IMR-90 (cell line): ENCODE measurements around the gene SLIT1. TPM values are rescaled to one million over a fixed set of nuclear protein-coding genes. Genes with fewer than 3 reads are reported as not detected.

Experiments
- ATAC-seq: fragments of 200-7000 bp; cut with Tn5 transposase; 2 replicates; pipeline ENCODE4 v1.9.1; 2020; ENCODE audit warnings: low read depth, mild to moderate bottlenecking, moderate library complexity
- BruUV-seq: library from RNA; stranded (reverse); fragments of 400-500 nt; replicated peaks from 2 replicates; lab custom pipeline; 2021; lab: Mats Ljungman, UMichigan
- CTCF ChIA-PET: fragments of 300-600 bp; formaldehyde crosslinking; extraction: SDS; loops from one replicate; lab custom pipeline; 2021; ENCODE audit warnings: antibody characterized with exemption; lab: Yijun Ruan, JAX
- POLR2A ChIA-PET: fragments of 300-600 bp; sonication (Branson Sonifier 250); formaldehyde crosslinking; loops from one replicate; lab custom pipeline; 2022; ENCODE audit warnings: antibody characterized with exemption; ENCODE audit not compliant: unreplicated experiment; lab: Charles Lee
- DNase-seq: peaks from one replicate; pipeline ENCODE4 v3.0.0; 2013
- H2AFZ ChIP-seq: replicated peaks from 2 replicates; pipeline ENCODE3; 2013; ENCODE audit warnings: low read length, mild to moderate bottlenecking; ENCODE audit not compliant: poor library complexity
- H2AK5ac ChIP-seq: 2 replicates; pipeline ENCODE4 v1.6.1; 2013; ENCODE audit warnings: low read depth, low read length, inconsistent platforms
- H2AK9ac ChIP-seq: replicated peaks from 2 replicates; pipeline ENCODE3; 2013; ENCODE audit warnings: mild to moderate bottlenecking, low read depth, low read length, moderate library complexity; ENCODE audit not compliant: poor library complexity
- H2BK120ac ChIP-seq: 2 replicates; pipeline ENCODE4 v1.6.1; 2013; ENCODE audit warnings: low read depth, low read length, inconsistent platforms
- H2BK15ac ChIP-seq: 3 replicates; pipeline ENCODE4 v1.6.1; 2013; ENCODE audit warnings: low read depth, low read length, inconsistent platforms
- H2BK20ac ChIP-seq: 2 replicates; pipeline ENCODE4 v1.6.1; 2013; ENCODE audit warnings: low read depth, mild to moderate bottlenecking, inconsistent platforms, low read length, moderate library complexity
- H2BK5ac ChIP-seq: 2 replicates; pipeline ENCODE4 v1.6.1; 2013; ENCODE audit warnings: mild to moderate bottlenecking, low read depth, low read length, inconsistent platforms; ENCODE audit not compliant: poor library complexity, severe bottlenecking
- H3K14ac ChIP-seq: replicated peaks from 2 replicates; pipeline ENCODE4 v1.6.1; 2013; ENCODE audit warnings: low read depth, low read length, inconsistent platforms
- H3K18ac ChIP-seq: 2 replicates; pipeline ENCODE4 v1.6.1; 2013; ENCODE audit warnings: low read depth, low read length, control low read depth
- H3K23ac ChIP-seq: 2 replicates; pipeline ENCODE4 v1.6.1; 2013; ENCODE audit warnings: low read depth, low read length, inconsistent platforms
- H3K27ac ChIP-seq: 2 replicates; pipeline ENCODE4 v1.5.1; 2013; ENCODE audit warnings: mild to moderate bottlenecking, control low read depth, low read length; ENCODE audit not compliant: insufficient read depth
- H3K27me3 ChIP-seq: 2 replicates; pipeline ENCODE4 v1.6.1; 2013; ENCODE audit warnings: low read length; ENCODE audit not compliant: control insufficient read depth, insufficient read depth
- H3K36me3 ChIP-seq: 2 replicates; pipeline ENCODE4 v1.6.1; 2013; ENCODE audit warnings: low read length, mixed read lengths; ENCODE audit not compliant: control insufficient read depth, insufficient read depth
- H3K4ac ChIP-seq: 2 replicates; pipeline ENCODE4 v1.6.1; 2013; ENCODE audit warnings: low read depth, low read length, inconsistent platforms
- H3K4me1 ChIP-seq: 2 replicates; pipeline ENCODE4 v1.6.1; 2013; ENCODE audit warnings: low read length, mixed read lengths; ENCODE audit not compliant: control insufficient read depth, insufficient read depth
- H3K4me2 ChIP-seq: 2 replicates; pipeline ENCODE4 v1.6.1; 2013; ENCODE audit warnings: low read depth, mild to moderate bottlenecking, control low read depth, low read length, moderate library complexity
- H3K4me3 ChIP-seq: 2 replicates; pipeline ENCODE4 v1.5.1; 2013; ENCODE audit warnings: low read depth, mild to moderate bottlenecking, control low read depth, low read length, moderate library complexity; ENCODE audit not compliant: insufficient read depth
- H3K56ac ChIP-seq: 2 replicates; pipeline ENCODE4 v1.6.1; 2013; ENCODE audit warnings: low read length, inconsistent platforms; ENCODE audit not compliant: insufficient read depth; ENCODE audit errors: extremely low read depth
- H3K79me1 ChIP-seq, 2 experiments: 2 replicates each; pipeline ENCODE4 v1.6.1; 2013; ENCODE audit warnings: low read length in 2 of 2, inconsistent platforms in 1 of 2, low read depth in 1 of 2
- H3K9ac ChIP-seq: 2 replicates; pipeline ENCODE4 v1.6.1; 2013; ENCODE audit warnings: low read depth, low read length, control low read depth
- H3K9me1 ChIP-seq: 2 replicates; pipeline ENCODE4 v1.6.1; 2013; ENCODE audit warnings: low read length, inconsistent platforms; ENCODE audit not compliant: insufficient read depth
- H3K9me3 ChIP-seq: 2 replicates; pipeline ENCODE4 v1.6.1; 2013; ENCODE audit warnings: low read length; ENCODE audit not compliant: control insufficient read depth, insufficient read depth
- H4K20me1 ChIP-seq: 2 replicates; pipeline ENCODE4 v1.6.1; 2013; ENCODE audit warnings: low read length, inconsistent platforms; ENCODE audit not compliant: insufficient read depth
- H4K5ac ChIP-seq: 2 replicates; pipeline ENCODE4 v1.6.1; 2013; ENCODE audit warnings: mild to moderate bottlenecking, low read depth, low read length, control low read depth
- H4K8ac ChIP-seq, 2 experiments: 2 replicates each; pipeline ENCODE4 v1.6.1; 2013; ENCODE audit warnings: low read depth in 2 of 2, low read length in 2 of 2, control low read depth in 1 of 2, inconsistent platforms in 1 of 2
- H4K91ac ChIP-seq: 2 replicates; pipeline ENCODE4 v1.6.1; 2013; ENCODE audit warnings: low read depth, low read length, inconsistent platforms; ENCODE audit not compliant: insufficient read depth
- CEBPB ChIP-seq: IDR thresholded peaks from 2 replicates; pipeline ENCODE4 v1.6.1; 2012; ENCODE audit warnings: low read depth, low read length, improper control_type of control experiment
- FOS ChIP-seq: fragments of 150-350 bp; IDR thresholded peaks from 2 replicates; pipeline ENCODE4 v1.6.1; 2016; ENCODE audit warnings: low read depth, low read length
- NFE2L2 ChIP-seq: fragments of 150-350 bp; IDR thresholded peaks from 2 replicates; pipeline ENCODE4 v1.6.1; 2016; ENCODE audit warnings: low read depth, mild to moderate bottlenecking, low read length
- RAD21 ChIP-seq: IDR thresholded peaks from 2 replicates; pipeline ENCODE4 v1.6.1; 2012; ENCODE audit warnings: low read length, improper control_type of control experiment
- WGBS, 2 experiments: methylation state at CpG; one replicate each; pipeline versions ENCODE4 v1.1.5 to v1.1.7; 2013; ENCODE audit warnings: missing lambda C conversion rate in 2 of 2; ENCODE audit not compliant: insufficient read length in 1 of 2; ENCODE audit errors: extremely low coverage in 2 of 2; 5-methylcytosine and 5-hydroxymethylcytosine counted together
- dilution Hi-C: fragments of 300-500 bp; cut with HindIII; formaldehyde crosslinking; loops from one replicate; pipeline ENCODE4 v1.14.3; 2018; ENCODE audit warnings: low sequenced_read_pairs; ENCODE audit not compliant: unreplicated experiment
- in situ Hi-C: fragments of 300-500 bp; cut with MboI; formaldehyde crosslinking; loops from 3 replicates; pipeline ENCODE4 v1.14.3; 2019; ENCODE audit warnings: low sequenced_read_pairs, inconsistent platforms, mixed read lengths
- intact Hi-C: fragments of 100-400 bp; cut with micrococcal nuclease; formaldehyde crosslinking; loops from 2 replicates; pipeline ENCODE4 v1.10.0; 2022
- polyA plus RNA-seq, 3 experiments: library from polyadenylated mRNA; depleted of rRNA; stranded (reverse); fragments of >200 nt; gene quantifications; 2 replicates each; pipeline ENCODE4 v1.2.3, GENCODE V29; 2012; ENCODE audit warnings: low replicate concordance in 1 of 3
- total RNA-seq: library from RNA; depleted of rRNA; stranded (reverse); fragments of >200 nt; gene quantifications from 2 replicates; pipeline ENCODE4 v1.2.3, GENCODE V29; 2012
- TF ChIP-seq, protein P1 (sequence below): fragments of 150-350 bp; IDR thresholded peaks from 2 replicates; pipeline ENCODE4 v1.6.1; 2016; ENCODE audit warnings: low read depth, mild to moderate bottlenecking, low read length, moderate library complexity, borderline replicate concordance

Gene SLIT1
- total and polyA plus RNA-seq, 2 of the 4 experiments (the other 2 are of a cell fraction): under 0.01 TPM

DNA sequence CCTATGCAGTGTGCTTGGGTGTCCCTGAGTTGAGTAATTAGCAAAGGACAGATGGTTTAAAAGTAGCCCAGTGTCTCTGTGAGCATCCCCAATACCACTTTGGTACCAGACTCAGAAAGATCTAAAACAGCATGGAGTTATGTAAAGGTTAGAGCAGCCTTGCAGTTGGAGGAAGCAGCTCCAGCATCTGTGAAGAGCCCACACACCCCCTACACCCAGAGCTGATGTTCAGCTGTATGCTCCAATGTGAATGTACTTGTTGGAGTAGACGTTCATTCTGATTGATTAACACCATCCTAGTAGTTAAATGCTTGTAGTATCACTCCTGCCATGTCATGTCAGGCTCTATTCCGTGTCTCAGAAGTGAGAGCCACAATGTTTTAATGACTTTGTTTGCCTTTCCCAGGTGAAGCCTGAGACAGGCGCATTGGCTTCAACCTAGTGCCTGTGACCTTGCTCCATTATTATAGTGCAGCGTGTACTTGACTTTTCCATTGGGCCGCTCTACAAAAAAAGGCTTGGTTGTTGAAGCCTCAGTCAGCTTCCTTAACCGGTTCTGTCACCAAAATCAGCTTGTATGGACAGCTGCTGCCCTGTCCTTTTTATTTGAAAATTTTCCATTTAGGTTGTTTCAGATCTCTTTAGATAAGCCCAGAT, 199.4 kb downstream of the SLIT1 start:
- H3K4me1 ChIP-seq: peaks cover 8% of the 10 kb centered on the region
- no peaks in the 10 kb centered on the region for H3K27me3 ChIP-seq
- no peak overlapping the region for H3K4me3 ChIP-seq
- 92% methylated on average over 5 of the region's 6 CpGs; no CpG with 5 or more reads in 1 of the 2 experiments for WGBS, 2 experiments
- H4K91ac ChIP-seq: no peak overlapping the region
- no peak overlapping the region for H3K14ac ChIP-seq
- no peak overlapping the region for H2BK120ac ChIP-seq
- H3K4ac ChIP-seq: no peak overlapping the region
- no peak overlapping the region for H3K23ac ChIP-seq
- no peak overlapping the region for H3K4me2 ChIP-seq
- ChIA-PET POLR2A (no interaction called here), CTCF (no interaction called here)
- no peaks in the 10 kb centered on the region for H3K9me3 ChIP-seq
- in situ Hi-C loops: no loop called here
- H4K5ac ChIP-seq: no peak overlapping the region
- peaks cover 9% of the 10 kb centered on the region for H3K9me1 ChIP-seq
- dilution Hi-C loops: no loop called here
- intact Hi-C loops: no loop called here
- no peak overlapping the region for H2BK20ac ChIP-seq
- ATAC-seq (no peak), DNase-seq (no peak)
- no peak overlapping the region for H2BK15ac ChIP-seq
- H2AK5ac ChIP-seq: no peak overlapping the region
- no peak overlapping the region for H3K56ac ChIP-seq
- no peak overlapping the region for H3K27ac ChIP-seq
- no peak for TF ChIP-seq CEBPB
- no peak for TF ChIP-seq RAD21
- TF ChIP-seq FOS: no peak
- no peak for TF ChIP-seq NFE2L2
- TF ChIP-seq, protein P1, sequence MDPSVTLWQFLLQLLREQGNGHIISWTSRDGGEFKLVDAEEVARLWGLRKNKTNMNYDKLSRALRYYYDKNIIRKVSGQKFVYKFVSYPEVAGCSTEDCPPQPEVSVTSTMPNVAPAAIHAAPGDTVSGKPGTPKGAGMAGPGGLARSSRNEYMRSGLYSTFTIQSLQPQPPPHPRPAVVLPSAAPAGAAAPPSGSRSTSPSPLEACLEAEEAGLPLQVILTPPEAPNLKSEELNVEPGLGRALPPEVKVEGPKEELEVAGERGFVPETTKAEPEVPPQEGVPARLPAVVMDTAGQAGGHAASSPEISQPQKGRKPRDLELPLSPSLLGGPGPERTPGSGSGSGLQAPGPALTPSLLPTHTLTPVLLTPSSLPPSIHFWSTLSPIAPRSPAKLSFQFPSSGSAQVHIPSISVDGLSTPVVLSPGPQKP: no peak
- no peak overlapping the region for H2BK5ac ChIP-seq
- H2AFZ ChIP-seq: no peak overlapping the region
- H3K36me3 ChIP-seq: peaks cover 9% of the 10 kb centered on the region
- BruUV-seq: no TSS peak
- H3K9ac ChIP-seq: no peak overlapping the region
- no peaks in the 10 kb centered on the region for H4K20me1 ChIP-seq
- no peak overlapping the region for H3K18ac ChIP-seq
- no peak overlapping the region for H4K8ac ChIP-seq
- H3K79me1 ChIP-seq: peaks cover 0 to 10% of the 10 kb centered on the region in 2 experiments; a peak in 2 of 4 replicates
- H2AK9ac ChIP-seq: no peak overlapping the region
